DOHH2 (cell line): ENCODE results near the gene HENMT1.
"Not testable (repeated sequence)": the region's sequence is repeated elsewhere in the genome, so short reads cannot be mapped to it uniquely, and the experiment has no call there.

ENCODE experiments used
- H3F3A ChIP-seq: fragments of 200-600 bp; sonication (generic), shearing (Covaris generic); 2 replicates; pipeline ENCODE4 v1.6.0; 2016; ENCODE audit warnings: antibody characterized with exemption, mild to moderate bottlenecking; ENCODE audit not compliant: control insufficient read depth, insufficient read depth
- H3K27ac ChIP-seq: fragments of 200-600 bp; sonication (generic); 2 replicates; pipeline ENCODE4 v1.5.1; 2014; ENCODE audit warnings: low read depth, mild to moderate bottlenecking, low read length, moderate library complexity
- H3K27me3 ChIP-seq: fragments of 200-600 bp; sonication (generic); 2 replicates; pipeline ENCODE4 v1.6.1; 2014; ENCODE audit warnings: mild to moderate bottlenecking, low read length, mixed read lengths; ENCODE audit not compliant: control insufficient read depth
- H3K36me3 ChIP-seq: fragments of 200-600 bp; sonication (generic); 2 replicates; pipeline ENCODE4 v1.6.1; 2014; ENCODE audit warnings: mild to moderate bottlenecking, low read length, moderate library complexity, mixed read lengths; ENCODE audit not compliant: control insufficient read depth
- H3K4me1 ChIP-seq: fragments of 200-600 bp; sonication (generic); 2 replicates; pipeline ENCODE4 v1.6.1; 2014; ENCODE audit warnings: mild to moderate bottlenecking, low read length, mixed read lengths; ENCODE audit not compliant: control insufficient read depth
- H3K4me2 ChIP-seq: fragments of 200-600 bp; sonication (generic); 2 replicates; pipeline ENCODE4 v1.6.0; 2014; ENCODE audit warnings: mild to moderate bottlenecking, low read length, moderate library complexity
- H3K4me3 ChIP-seq: fragments of 200-600 bp; sonication (generic); 2 replicates; pipeline ENCODE4 v1.5.1; 2014; ENCODE audit warnings: mild to moderate bottlenecking, low read length, mixed read lengths
- H3K79me2 ChIP-seq: fragments of 200-600 bp; sonication (generic); 2 replicates; pipeline ENCODE4 v1.6.1; 2014; ENCODE audit warnings: mild to moderate bottlenecking, low read length, mixed read lengths; ENCODE audit not compliant: control insufficient read depth
- H3K9me2 ChIP-seq: fragments of 200-600 bp; sonication (generic); replicated peaks from 2 replicates; pipeline ENCODE4 v1.6.1; 2014; ENCODE audit warnings: mild to moderate bottlenecking, low read length, mixed read lengths; ENCODE audit not compliant: control insufficient read depth
- H3K9me3 ChIP-seq: fragments of 200-600 bp; sonication (generic); 2 replicates; pipeline ENCODE4 v1.6.1; 2014; ENCODE audit warnings: antibody characterized with exemption, low read length, mixed read lengths; ENCODE audit not compliant: control insufficient read depth, insufficient read depth
- H4K20me1 ChIP-seq: fragments of 200-600 bp; sonication (generic); 2 replicates; pipeline ENCODE4 v1.6.0; 2014; ENCODE audit warnings: low read depth, mild to moderate bottlenecking, antibody characterized with exemption, low read length, moderate library complexity; ENCODE audit not compliant: control insufficient read depth, insufficient read depth
- CTCF ChIP-seq: fragments of 200-600 bp; sonication (generic); IDR thresholded peaks from one replicate; pipeline ENCODE4 v1.5.1; 2014; ENCODE audit warnings: antibody characterized with exemption, mild to moderate bottlenecking, low read depth, low read length; ENCODE audit not compliant: poor library complexity, severe bottlenecking
- EZH2phosphoT487 ChIP-seq: fragments of 200-600 bp; sonication (generic); IDR thresholded peaks from 2 replicates; pipeline ENCODE4 v1.6.1; 2017; ENCODE audit warnings: borderline replicate concordance, mild to moderate bottlenecking, antibody characterized with exemption, low read length, moderate library complexity, mixed read lengths

The HENMT1 gene

GRCh38 chr1:108671143-108671542 lies 10.2 kb upstream of the HENMT1 start:
- no peaks in the 10 kb centered on the region for H3K9me3 ChIP-seq
- no peaks in the 10 kb centered on the region for H3K9me2 ChIP-seq
- no peak overlapping the region for H3K4me2 ChIP-seq
- no peak overlapping the region for H3K27ac ChIP-seq
- no peak for TF ChIP-seq EZH2phosphoT487
- no peak for TF ChIP-seq CTCF
- no peaks in the 10 kb centered on the region for H4K20me1 ChIP-seq
- no peak overlapping the region for H3K4me3 ChIP-seq
- no peaks in the 10 kb centered on the region for H3K27me3 ChIP-seq
- no peaks in the 10 kb centered on the region for H3K4me1 ChIP-seq
- H3K36me3 ChIP-seq: no peaks in the 10 kb centered on the region
- no peaks in the 10 kb centered on the region for H3F3A ChIP-seq
- no peaks in the 10 kb centered on the region for H3K79me2 ChIP-seq

- Histone ChIP-seq H3K9me2 (no peaks in the 10 kb centered on the region), H3K79me2 (no peaks in the 10 kb centered on the region), H4K20me1 (no peaks in the 10 kb centered on the region), H3K27me3 (no peaks in the 10 kb centered on the region), H3K4me2 (no peak overlapping the region), H3K36me3 (no peaks in the 10 kb centered on the region), H3K9me3 (no peaks in the 10 kb centered on the region), H3K4me3 (no peak overlapping the region), H3K27ac (no peak overlapping the region), H3F3A (no peaks in the 10 kb centered on the region), H3K4me1 (no peaks in the 10 kb centered on the region)
- TF ChIP-seq CTCF (no peak), EZH2phosphoT487 (no peak)
Observed at GRCh38 chr1:108670131-108670773, 9.4 kb upstream of the HENMT1 start.

DNA sequence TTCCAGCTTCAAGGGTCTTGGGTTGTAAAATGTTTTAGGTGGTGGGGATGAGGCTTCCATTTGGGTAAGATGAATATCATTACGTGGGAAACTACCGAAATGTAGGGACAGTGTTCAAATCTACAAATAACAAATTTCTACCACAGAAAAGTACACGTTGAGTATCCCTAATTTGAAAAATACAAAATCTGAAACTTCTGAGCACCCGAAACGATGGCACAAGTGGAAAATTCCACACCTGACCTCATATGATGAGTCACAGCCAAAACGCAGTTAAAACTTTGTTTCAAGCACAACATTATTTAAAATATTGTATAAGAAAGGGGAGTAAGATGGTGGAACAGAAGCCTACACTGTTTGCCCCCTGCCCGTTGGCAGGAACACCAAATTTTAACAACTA lies 8.8 kb upstream of the HENMT1 start:
- no peak overlapping the region for H3K27ac ChIP-seq
- no peaks in the 10 kb centered on the region for H3K36me3 ChIP-seq
- no peaks in the 10 kb centered on the region for H3K79me2 ChIP-seq
- no peaks in the 10 kb centered on the region for H3F3A ChIP-seq
- no peaks in the 10 kb centered on the region for H3K9me2 ChIP-seq
- H3K4me2 ChIP-seq: no peak overlapping the region
- H3K9me3 ChIP-seq: no peaks in the 10 kb centered on the region
- no peaks in the 10 kb centered on the region for H3K4me1 ChIP-seq
- H3K4me3 ChIP-seq: no peak overlapping the region
- TF ChIP-seq CTCF: no peak
- no peak for TF ChIP-seq EZH2phosphoT487
- no peaks in the 10 kb centered on the region for H4K20me1 ChIP-seq
- H3K27me3 ChIP-seq: no peaks in the 10 kb centered on the region

GRCh38 chr1:108668777-108669176 lies 7.9 kb upstream of the HENMT1 start:
- H3K79me2 ChIP-seq: no peaks in the 10 kb centered on the region
- H4K20me1 ChIP-seq: no peaks in the 10 kb centered on the region
- no peaks in the 10 kb centered on the region for H3K4me1 ChIP-seq
- no peaks in the 10 kb centered on the region for H3F3A ChIP-seq
- no peak overlapping the region for H3K4me3 ChIP-seq
- H3K27ac ChIP-seq: no peak overlapping the region
- no peak for TF ChIP-seq CTCF
- TF ChIP-seq EZH2phosphoT487: no peak
- H3K36me3 ChIP-seq: no peaks in the 10 kb centered on the region
- H3K9me2 ChIP-seq: no peaks in the 10 kb centered on the region
- no peaks in the 10 kb centered on the region for H3K27me3 ChIP-seq
- no peak overlapping the region for H3K4me2 ChIP-seq
- no peaks in the 10 kb centered on the region for H3K9me3 ChIP-seq

DNA sequence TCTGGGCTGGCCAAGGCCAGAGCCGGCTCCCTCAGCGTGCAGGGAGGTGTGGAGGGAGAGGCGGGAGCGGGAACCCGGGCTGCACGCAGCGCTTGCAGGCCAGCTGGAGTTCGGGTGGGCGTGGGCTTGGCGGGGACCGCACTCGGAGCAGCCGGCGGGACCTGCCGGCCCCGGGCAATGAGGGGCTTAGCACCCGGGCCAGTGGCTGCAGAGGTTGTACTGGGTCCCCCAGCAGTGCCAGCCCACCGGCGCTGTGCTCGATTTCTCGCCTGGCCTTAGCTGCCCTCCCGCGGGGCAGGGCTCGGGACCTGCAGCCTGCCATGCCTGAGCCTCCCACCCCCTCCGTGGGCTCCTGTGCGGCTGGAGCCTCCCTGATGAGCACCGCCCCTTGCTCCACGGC lies 6.5 kb upstream of the HENMT1 start:
- not testable (repeated sequence) for H3K79me2 ChIP-seq

More for the DNA sequence above, 6.5 kb upstream of the HENMT1 start:
- H3K9me3 ChIP-seq, H3K27ac ChIP-seq, H3K4me3 ChIP-seq, H3F3A ChIP-seq, H3K27me3 ChIP-seq, H3K9me2 ChIP-seq, H3K36me3 ChIP-seq, H3K4me2 ChIP-seq, H3K4me1 ChIP-seq, H4K20me1 ChIP-seq: not testable (repeated sequence)
